ENCODE data around the gene TUBA3E. TPM values are rescaled to one million over a fixed set of nuclear protein-coding genes. Genes with fewer than 3 reads are reported as not detected.
"Not testable (repeated sequence)": the region's sequence is repeated elsewhere in the genome, so short reads cannot be mapped to it uniquely, and the experiment has no call there.

The TUBA3E gene
- total RNA-seq (ENCODE audit: unreplicated experiment): not detected
- long read RNA-seq: 0 reads

- Mint-ChIP-seq H3K36me3 (ENCODE audit: low read depth, unreplicated experiment) (no peaks in the 10 kb centered on the region), H3K4me3 (ENCODE audit: unreplicated experiment) (no peak within 1 kb of the TSS), H3K9me3 (ENCODE audit: unreplicated experiment) (no peaks in the 10 kb centered on the region), H3K4me1 (ENCODE audit: unreplicated experiment) (no peaks in the 10 kb centered on the region), H3K27ac (ENCODE audit: unreplicated experiment) (no peak within 1 kb of the TSS), H3K27me3 (ENCODE audit: unreplicated experiment) (peaks cover 3% of the 10 kb centered on the region)
- no peak for TF ChIP-seq CTCF (IDR thresholded peaks at IDR 0.05; ENCODE audit: unreplicated experiment)
- DNase-seq (ENCODE audit: low spot score): no peak
These were observed at the start of gene TUBA3E for GRCh38 chr2:130198343-130198742. TUBA3E (minus strand) TSS chr2:130198439; CDS start chr2:130198360, 79 bp downstream.

GRCh38 chr2:130246430-130246829 lies 48.2 kb upstream of the TUBA3E start:
- Mint-ChIP-seq H3K9me3 (ENCODE audit: unreplicated experiment) (no peaks in the 10 kb centered on the region), H3K36me3 (ENCODE audit: low read depth, unreplicated experiment) (no peaks in the 10 kb centered on the region), H3K27ac (ENCODE audit: unreplicated experiment) (no peak overlapping the region), H3K4me3 (ENCODE audit: unreplicated experiment) (no peak overlapping the region), H3K4me1 (ENCODE audit: unreplicated experiment) (no peaks in the 10 kb centered on the region), H3K27me3 (ENCODE audit: unreplicated experiment) (no peaks in the 10 kb centered on the region)
- TF ChIP-seq CTCF (IDR thresholded peaks at IDR 0.05; ENCODE audit: unreplicated experiment): no peak
- DNase-seq (ENCODE audit: low spot score): no peak

GRCh38 chr2:130245976-130246375 lies 47.7 kb upstream of the TUBA3E start:
- Mint-ChIP-seq H3K27me3 (ENCODE audit: unreplicated experiment) (no peaks in the 10 kb centered on the region), H3K36me3 (ENCODE audit: low read depth, unreplicated experiment) (no peaks in the 10 kb centered on the region), H3K9me3 (ENCODE audit: unreplicated experiment) (no peaks in the 10 kb centered on the region), H3K4me3 (ENCODE audit: unreplicated experiment) (no peak overlapping the region), H3K4me1 (ENCODE audit: unreplicated experiment) (peaks cover 4% of the 10 kb centered on the region), H3K27ac (ENCODE audit: unreplicated experiment) (no peak overlapping the region)
- no peak for DNase-seq (ENCODE audit: low spot score)
- TF ChIP-seq CTCF (IDR thresholded peaks at IDR 0.05; ENCODE audit: unreplicated experiment): no peak

- no peaks in the 10 kb centered on the region for H3K27me3 Mint-ChIP-seq (ENCODE audit: unreplicated experiment)
- H3K9me3 Mint-ChIP-seq (ENCODE audit: unreplicated experiment): no peaks in the 10 kb centered on the region
- TF ChIP-seq CTCF (IDR thresholded peaks at IDR 0.05; ENCODE audit: unreplicated experiment): no peak
These were observed 45.1 kb upstream of the TUBA3E start for GRCh38 chr2:130243359-130243758.

GRCh38 chr2:130241041-130241707 lies 42.9 kb upstream of the TUBA3E start:
- DNase-seq (ENCODE audit: low spot score): no peak
- H3K27me3 Mint-ChIP-seq (ENCODE audit: unreplicated experiment): no peaks in the 10 kb centered on the region
- TF ChIP-seq CTCF (IDR thresholded peaks at IDR 0.05; ENCODE audit: unreplicated experiment): no peak
- H3K4me3 Mint-ChIP-seq (ENCODE audit: unreplicated experiment): no peak overlapping the region
- no peaks in the 10 kb centered on the region for H3K9me3 Mint-ChIP-seq (ENCODE audit: unreplicated experiment)
- peaks cover 6% of the 10 kb centered on the region for H3K4me1 Mint-ChIP-seq (ENCODE audit: unreplicated experiment)
- no peaks in the 10 kb centered on the region for H3K36me3 Mint-ChIP-seq (ENCODE audit: low read depth, unreplicated experiment)
- no peak overlapping the region for H3K27ac Mint-ChIP-seq (ENCODE audit: unreplicated experiment)

More at GRCh38 chr2:130243359-130243758, 45.1 kb upstream of the TUBA3E start:
- no peak overlapping the region for H3K4me3 Mint-ChIP-seq (ENCODE audit: unreplicated experiment)
- peaks cover 6% of the 10 kb centered on the region for H3K4me1 Mint-ChIP-seq (ENCODE audit: unreplicated experiment)
- DNase-seq (ENCODE audit: low spot score): no peak
- H3K27ac Mint-ChIP-seq (ENCODE audit: unreplicated experiment): no peak overlapping the region
- H3K36me3 Mint-ChIP-seq (ENCODE audit: low read depth, unreplicated experiment): no peaks in the 10 kb centered on the region

GRCh38 chr2:130239581-130239980 lies 41.3 kb upstream of the TUBA3E start:
- not testable (repeated sequence) for H3K27ac Mint-ChIP-seq (ENCODE audit: unreplicated experiment); H3K4me3 Mint-ChIP-seq (ENCODE audit: unreplicated experiment); H3K27me3 Mint-ChIP-seq (ENCODE audit: unreplicated experiment); DNase-seq (ENCODE audit: low spot score); H3K36me3 Mint-ChIP-seq (ENCODE audit: low read depth, unreplicated experiment); H3K9me3 Mint-ChIP-seq (ENCODE audit: unreplicated experiment); H3K4me1 Mint-ChIP-seq (ENCODE audit: unreplicated experiment)

- H3K27ac Mint-ChIP-seq (ENCODE audit: unreplicated experiment); H3K9me3 Mint-ChIP-seq (ENCODE audit: unreplicated experiment); H3K36me3 Mint-ChIP-seq (ENCODE audit: low read depth, unreplicated experiment); H3K27me3 Mint-ChIP-seq (ENCODE audit: unreplicated experiment); DNase-seq (ENCODE audit: low spot score); H3K4me3 Mint-ChIP-seq (ENCODE audit: unreplicated experiment); H3K4me1 Mint-ChIP-seq (ENCODE audit: unreplicated experiment): not testable (repeated sequence)
These were observed 34.8 kb upstream of the TUBA3E start for GRCh38 chr2:130233066-130233465.
